Epithelial cell of proximal tubule (primary cell): ENCODE results near the gene GLYR1. TPM values are rescaled to one million over a fixed set of nuclear protein-coding genes. Genes with fewer than 3 reads are reported as not detected.

Source experiments
- DNase-seq: peaks from one replicate; pipeline ENCODE4 v3.0.0-alpha.2; 2011; ENCODE audit warnings: low read depth
- H3K4me3 ChIP-seq: 2 replicates; pipeline ENCODE4 v1.5.1; 2011; ENCODE audit warnings: low read depth, mild to moderate bottlenecking, low read length
- total RNA-seq: library from RNA; depleted of rRNA; stranded (reverse); fragments of >200 nt; gene quantifications from 2 replicates; pipeline ENCODE4 v1.2.3, GENCODE V29; 2015
- TF ChIP-seq, protein P1 (sequence below): conservative IDR thresholded peaks from 2 replicates; pipeline ENCODE4 v1.5.1; 2012; ENCODE audit warnings: low read depth, mild to moderate bottlenecking, low read length

Gene GLYR1
- total RNA-seq, 1 donor from 2014 or later: 33.1 TPM

DNA sequence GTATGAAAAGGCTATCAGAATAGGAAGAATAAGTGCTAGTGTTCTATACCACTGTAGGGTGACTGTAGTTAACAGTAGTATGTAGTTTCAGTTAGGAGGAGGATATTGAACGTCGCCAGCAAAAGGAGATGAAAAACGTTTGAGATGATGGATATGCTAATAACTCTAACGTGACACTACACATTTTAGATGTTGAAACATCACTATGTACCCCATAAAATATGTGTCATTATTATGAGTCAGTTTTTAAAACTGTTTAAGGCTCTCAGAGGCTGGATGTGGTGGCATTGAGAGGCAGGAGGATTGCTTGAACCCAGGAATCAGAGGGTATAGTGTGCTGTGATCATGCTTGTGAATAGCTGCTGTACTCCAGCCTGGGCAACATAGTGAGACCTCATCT lies 32.0 kb upstream of the GLYR1 start:
- H3K4me3 ChIP-seq: no peak overlapping the region
- TF ChIP-seq, protein P1, sequence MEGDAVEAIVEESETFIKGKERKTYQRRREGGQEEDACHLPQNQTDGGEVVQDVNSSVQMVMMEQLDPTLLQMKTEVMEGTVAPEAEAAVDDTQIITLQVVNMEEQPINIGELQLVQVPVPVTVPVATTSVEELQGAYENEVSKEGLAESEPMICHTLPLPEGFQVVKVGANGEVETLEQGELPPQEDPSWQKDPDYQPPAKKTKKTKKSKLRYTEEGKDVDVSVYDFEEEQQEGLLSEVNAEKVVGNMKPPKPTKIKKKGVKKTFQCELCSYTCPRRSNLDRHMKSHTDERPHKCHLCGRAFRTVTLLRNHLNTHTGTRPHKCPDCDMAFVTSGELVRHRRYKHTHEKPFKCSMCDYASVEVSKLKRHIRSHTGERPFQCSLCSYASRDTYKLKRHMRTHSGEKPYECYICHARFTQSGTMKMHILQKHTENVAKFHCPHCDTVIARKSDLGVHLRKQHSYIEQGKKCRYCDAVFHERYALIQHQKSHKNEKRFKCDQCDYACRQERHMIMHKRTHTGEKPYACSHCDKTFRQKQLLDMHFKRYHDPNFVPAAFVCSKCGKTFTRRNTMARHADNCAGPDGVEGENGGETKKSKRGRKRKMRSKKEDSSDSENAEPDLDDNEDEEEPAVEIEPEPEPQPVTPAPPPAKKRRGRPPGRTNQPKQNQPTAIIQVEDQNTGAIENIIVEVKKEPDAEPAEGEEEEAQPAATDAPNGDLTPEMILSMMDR: no peak
- no peak for DNase-seq

- no peak overlapping the region for H3K4me3 ChIP-seq
- DNase-seq: no peak
- TF ChIP-seq, protein P1: no peak
Measured at GRCh38 chr16:4877380-4877685, 30.2 kb upstream of the GLYR1 start.

- no peak overlapping the region for H3K4me3 ChIP-seq
- TF ChIP-seq, protein P1: no peak
- DNase-seq: no peak
Measured at GRCh38 chr16:4876646-4877379, 29.7 kb upstream of the GLYR1 start.

- TF ChIP-seq, protein P1: no peak
- no peak overlapping the region for H3K4me3 ChIP-seq
- DNase-seq: no peak
Measured at GRCh38 chr16:4874666-4875065, 27.6 kb upstream of the GLYR1 start.

DNA sequence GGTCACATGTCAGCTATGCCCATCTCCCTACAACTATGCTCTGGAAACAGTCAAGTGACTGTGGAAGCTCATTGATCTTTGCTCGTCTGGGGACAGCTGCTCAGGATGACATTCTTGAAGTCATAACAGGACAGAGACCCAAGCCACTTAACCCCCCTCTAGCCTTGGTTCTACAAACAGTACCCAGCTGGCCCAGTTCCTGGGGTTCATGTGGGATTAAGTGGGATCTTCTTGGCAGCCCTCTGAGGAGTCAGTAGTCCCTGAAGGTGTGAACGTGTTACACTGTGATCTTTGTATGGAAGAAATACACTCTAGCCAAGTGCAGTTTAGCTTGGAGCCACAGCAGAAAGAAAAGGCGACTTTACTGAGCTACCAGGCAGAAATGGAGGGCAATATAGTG lies 26.0 kb upstream of the GLYR1 start:
- H3K4me3 ChIP-seq: no peak overlapping the region
- TF ChIP-seq, protein P1: no peak
- no peak for DNase-seq

DNA sequence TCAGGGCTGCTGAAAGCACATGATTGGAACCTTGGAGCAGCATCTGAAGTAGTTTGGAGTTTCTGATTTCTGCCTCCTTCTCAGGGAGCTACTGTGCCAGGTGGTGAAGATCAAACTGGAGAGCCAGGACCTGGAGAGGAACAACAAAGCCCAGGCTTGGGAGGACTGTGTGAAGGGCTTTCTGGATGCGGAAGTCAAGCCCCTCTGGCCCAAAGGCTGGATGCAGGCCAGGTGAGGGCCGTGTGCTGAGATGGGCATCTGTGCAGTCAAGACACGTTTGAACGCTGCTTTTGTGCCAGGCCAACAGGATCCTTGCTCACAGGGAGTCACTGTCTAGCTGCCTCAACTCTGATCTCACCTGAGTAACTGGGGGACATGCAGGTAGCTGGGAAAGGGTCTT lies 24.0 kb upstream of the GLYR1 start:
- DNase-seq: no peak
- TF ChIP-seq, protein P1: no peak
- no peak overlapping the region for H3K4me3 ChIP-seq

GRCh38 chr16:4870138-4870671 lies 23.1 kb upstream of the GLYR1 start:
- DNase-seq: no peak
- H3K4me3 ChIP-seq: no peak overlapping the region
- TF ChIP-seq, protein P1: no peak
